Frontal cortex (tissue), 4 donors: ENCODE data around the gene EME1. TPM values are rescaled to one million over a fixed set of nuclear protein-coding genes. Genes with fewer than 3 reads are reported as not detected.

Source experiments
- DNase-seq, 2 donors: peaks; one replicate each; pipeline ENCODE4 v3.0.0; 2012; ENCODE audit warnings: low spot score in 2 of 2
- FAIRE-seq: peaks from 2 replicates; lab custom pipeline; 2012; peaks lifted over from hg19 to GRCh38; lab: Jason Lieb, UNC
- total RNA-seq: library from RNA; depleted of rRNA; stranded (reverse); fragments of >200 nt; gene quantifications from one replicate; pipeline ENCODE4 v1.2.3, GENCODE V29; 2014
- donor health status: control.
- donor health status: control.
- donor health status: control.

EME1 gene
- total RNA-seq, 1 donor from 2014 or later = 1.2 TPM

GRCh38 chr17:50347117-50347893 lies 25.7 kb upstream of the EME1 start:
- FAIRE-seq (no peak), DNase-seq (no peak)

DNA sequence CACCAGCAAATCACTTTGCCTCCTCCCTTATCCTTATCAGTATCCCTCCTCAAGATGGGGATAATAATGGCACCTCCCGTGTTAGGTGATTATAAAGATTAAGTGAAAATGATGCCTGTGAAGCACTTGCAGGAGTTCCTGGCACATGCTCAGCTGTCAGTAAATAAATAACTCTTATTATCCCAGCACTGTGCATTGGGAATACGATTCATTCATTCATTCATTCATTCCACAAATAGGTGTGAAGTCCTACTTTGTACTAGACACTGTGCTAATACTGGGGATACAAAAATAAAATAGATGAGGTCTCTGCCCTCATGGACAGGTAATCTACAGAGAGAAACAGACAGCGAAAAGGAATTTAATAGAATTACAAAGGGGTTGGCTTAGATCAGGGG lies 25.1 kb upstream of the EME1 start:
- DNase-seq = no peak
- no peak for FAIRE-seq

- DNase-seq = no peak
- no peak for FAIRE-seq
Observed at GRCh38 chr17:50348522-50349242, 24.3 kb upstream of the EME1 start.

- FAIRE-seq (no peak), DNase-seq (no peak)
Observed at GRCh38 chr17:50349243-50349600, 23.8 kb upstream of the EME1 start.

GRCh38 chr17:50350733-50351132 lies 22.3 kb upstream of the EME1 start:
- FAIRE-seq = no peak
- DNase-seq = no peak

DNA sequence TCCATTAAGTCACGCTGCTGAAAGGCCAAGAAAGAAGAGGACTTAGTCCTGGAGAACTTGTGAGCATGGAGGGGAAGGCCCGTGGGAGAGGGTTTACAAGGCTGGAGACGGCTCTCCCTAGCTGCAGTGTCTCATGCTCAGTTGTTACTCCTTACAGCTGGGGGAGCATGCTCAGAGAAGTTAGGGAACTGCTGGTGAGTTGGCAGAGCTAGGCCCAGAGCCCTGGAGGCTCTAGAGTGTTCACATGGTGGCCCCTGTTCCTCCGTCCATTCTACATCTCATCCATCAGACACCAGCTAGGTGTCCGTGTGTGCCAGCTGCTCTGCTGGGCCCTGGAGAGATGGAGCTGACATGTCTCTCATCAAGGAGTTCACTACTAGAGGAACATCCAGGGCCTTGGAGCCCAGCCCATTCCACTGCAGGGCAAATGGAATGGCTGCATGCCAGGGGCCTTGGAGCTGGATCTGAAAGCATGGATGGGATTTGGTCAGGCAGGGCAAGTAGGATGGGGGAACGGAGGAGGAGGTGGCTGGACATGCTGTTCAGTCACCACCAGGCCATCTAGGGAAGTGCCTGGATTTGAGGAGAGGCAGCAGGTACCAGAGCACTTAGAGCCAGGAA lies 20.8 kb upstream of the EME1 start:
- DNase-seq = no peak
- no peak for FAIRE-seq

DNA sequence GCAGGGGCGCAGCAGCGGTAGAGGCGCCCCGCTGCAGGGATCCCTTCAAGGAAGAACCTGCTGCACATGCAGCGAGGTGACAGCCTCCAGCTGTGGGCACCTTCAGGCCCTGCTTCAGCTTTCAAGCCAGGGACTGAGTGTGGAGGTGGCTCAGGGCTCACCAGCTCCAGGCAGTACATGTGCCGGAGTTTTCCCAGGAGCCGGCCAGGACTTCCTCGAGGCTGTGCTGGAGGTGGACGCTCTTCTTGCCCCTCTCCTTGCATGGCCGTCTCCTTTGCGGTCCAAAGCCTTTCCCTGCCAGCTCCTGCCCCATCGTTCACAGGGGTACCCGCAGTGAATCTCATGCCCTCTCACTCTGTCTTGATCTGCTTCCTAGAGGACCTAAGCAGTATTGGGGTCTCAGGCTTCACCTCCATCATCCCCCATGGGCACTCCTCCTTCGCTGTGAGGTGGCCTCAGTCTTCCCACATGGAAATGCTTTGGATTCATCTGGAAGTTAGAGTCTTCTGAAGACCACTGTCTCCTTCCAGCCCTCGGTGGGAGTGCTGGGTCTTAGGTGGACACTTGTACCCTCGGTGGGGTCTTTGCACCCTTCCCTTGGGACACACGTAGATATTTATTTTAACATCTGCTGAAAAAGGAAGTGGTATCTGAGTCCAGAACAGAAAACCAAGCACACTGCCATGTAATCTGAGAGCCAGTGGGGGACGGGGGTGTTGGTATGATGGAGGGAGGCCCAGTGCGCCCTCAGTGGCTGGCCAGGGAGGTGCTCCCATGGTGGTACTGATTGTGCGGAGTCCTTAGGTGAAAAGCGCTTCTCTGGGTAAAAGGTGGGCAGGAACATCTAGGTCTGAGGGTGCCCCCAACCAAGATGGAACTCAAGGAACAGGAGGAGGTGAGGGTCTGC lies 20.1 kb upstream of the EME1 start:
- DNase-seq (no peak), FAIRE-seq (no peak)

DNA sequence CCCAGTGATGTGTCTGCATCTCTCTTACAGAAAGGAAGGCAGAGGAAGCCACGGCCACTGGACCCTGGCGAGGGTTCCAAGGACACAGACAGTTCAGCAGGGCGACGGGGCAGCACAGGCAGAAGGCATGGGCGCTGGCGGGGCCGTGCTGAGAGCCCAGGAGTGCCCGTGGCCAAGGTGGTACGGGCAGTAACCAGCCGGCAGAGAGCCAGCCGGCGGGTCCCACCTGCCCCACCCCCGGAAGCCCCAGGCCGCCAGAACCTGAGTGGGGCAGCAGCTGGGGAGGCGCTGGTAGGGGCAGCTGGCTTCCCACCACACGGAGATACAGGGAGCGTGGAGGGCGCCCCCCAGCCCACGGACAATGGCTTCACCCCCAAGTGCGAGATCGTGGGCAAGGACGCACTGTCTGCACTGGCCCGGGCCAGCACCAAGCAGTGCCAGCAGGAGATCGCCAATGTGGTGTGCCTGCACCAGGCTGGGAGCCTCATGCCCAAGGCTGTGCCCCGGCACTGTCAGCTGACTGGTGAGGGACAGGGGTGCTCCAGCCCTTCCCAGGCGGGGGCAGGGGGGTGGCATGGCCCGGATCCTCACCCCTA lies 19.3 kb upstream of the EME1 start:
- DNase-seq (no peak), FAIRE-seq (no peak)

GRCh38 chr17:50354198-50354597 lies 18.8 kb upstream of the EME1 start:
- FAIRE-seq (no peak), DNase-seq (no peak)

GRCh38 chr17:50354776-50355175 lies 18.3 kb upstream of the EME1 start:
- no peak for DNase-seq
- FAIRE-seq = no peak

- FAIRE-seq (no peak), DNase-seq (no peak)
Observed at GRCh38 chr17:50355336-50355700, 17.7 kb upstream of the EME1 start.

DNA sequence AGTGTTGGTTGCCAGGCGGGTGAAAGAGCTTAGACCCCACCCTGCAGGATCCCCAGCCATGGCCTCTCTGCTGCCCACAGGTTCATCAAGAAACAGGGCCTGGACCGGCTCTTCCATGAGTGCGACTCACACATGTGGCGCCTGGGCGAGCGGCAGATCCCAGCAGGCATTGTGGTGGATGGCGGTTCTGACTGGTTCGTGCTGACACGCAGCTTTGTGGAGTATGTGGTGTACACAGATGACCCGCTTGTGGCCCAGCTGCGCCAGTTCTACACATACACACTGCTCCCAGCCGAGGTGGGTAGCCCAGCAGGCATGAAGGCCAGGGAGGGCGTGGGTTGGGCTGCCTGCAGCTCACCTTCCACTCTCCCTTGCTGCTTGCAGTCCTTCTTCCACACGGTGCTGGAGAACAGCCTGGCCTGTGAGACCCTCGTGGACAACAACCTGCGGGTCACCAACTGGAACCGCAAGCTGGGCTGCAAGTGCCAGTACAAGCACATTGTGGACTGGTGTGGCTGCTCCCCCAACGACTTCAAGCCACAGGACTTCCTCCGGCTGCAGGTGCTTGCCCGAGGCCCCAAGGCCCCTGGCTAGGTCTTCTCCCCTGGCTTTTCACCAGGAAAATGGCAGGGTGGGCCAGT lies 17.2 kb upstream of the EME1 start:
- FAIRE-seq = no peak
- no peak for DNase-seq

DNA sequence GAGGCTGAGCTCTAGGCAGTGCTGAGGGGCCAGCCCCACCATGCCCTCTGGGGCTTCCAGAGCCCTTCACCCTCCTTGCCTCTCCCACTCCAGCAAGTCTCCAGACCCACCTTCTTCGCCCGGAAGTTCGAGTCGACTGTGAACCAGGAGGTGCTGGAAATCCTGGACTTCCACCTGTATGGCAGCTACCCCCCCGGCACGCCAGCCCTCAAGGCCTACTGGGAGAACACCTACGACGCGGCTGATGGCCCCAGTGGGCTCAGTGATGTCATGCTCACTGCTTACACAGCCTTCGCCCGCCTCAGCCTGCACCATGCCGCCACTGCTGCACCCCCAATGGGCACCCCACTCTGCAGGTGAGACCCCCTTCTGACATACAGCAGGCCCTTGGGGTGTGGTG lies 16.6 kb upstream of the EME1 start:
- DNase-seq = no peak

DNA sequence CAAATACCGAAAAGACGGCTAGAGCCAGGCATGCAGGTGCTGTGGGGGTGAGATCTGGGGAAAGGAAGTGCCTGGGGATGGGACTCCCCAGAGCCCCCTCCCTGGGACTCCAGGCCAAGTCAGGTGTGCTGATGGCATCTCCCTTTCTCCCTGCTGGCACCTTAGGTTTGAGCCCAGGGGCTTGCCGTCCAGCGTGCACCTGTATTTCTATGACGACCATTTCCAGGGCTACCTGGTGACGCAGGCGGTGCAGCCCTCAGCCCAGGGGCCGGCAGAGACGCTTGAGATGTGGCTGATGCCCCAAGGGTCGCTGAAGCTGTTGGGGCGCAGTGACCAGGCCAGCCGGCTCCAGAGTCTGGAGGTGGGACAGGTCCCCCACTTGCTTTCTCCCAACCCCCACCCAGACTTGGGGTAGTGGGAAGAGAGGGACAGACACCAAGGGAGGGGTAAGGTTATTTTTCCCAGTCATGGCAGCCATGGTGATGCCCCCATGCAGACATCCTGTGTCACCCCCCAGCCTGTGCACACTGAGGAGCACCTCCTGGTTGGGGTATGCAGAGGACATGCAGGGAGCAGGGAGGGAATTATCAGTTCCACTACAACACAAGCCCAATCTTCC lies 16.0 kb upstream of the EME1 start:
- DNase-seq (no peak), FAIRE-seq (no peak)

More for the DNA sequence above, 16.6 kb upstream of the EME1 start:
- no peak for FAIRE-seq

DNA sequence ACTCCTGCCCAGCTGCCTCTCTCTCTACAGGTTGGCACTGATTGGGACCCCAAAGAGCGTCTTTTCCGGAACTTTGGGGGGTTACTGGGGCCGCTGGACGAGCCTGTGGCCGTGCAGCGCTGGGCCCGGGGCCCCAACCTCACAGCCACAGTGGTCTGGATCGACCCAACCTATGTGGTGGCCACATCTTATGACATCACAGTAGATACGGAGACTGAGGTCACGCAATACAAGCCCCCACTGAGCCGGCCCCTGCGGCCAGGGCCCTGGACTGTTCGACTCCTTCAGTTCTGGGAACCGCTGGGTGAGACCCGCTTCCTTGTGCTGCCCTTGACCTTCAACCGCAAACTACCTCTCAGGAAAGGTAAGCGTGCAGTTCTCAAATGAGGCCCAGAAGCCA lies 14.9 kb upstream of the EME1 start:
- no peak for FAIRE-seq

GRCh38 chr17:50359005-50359699 lies 13.9 kb upstream of the EME1 start:
- FAIRE-seq = no peak

More for the DNA sequence above, 14.9 kb upstream of the EME1 start:
- DNase-seq = no peak

GRCh38 chr17:50359998-50360461 lies 13.0 kb upstream of the EME1 start:
- DNase-seq = no peak
- FAIRE-seq = no peak

More at GRCh38 chr17:50359005-50359699, 13.9 kb upstream of the EME1 start:
- no peak for DNase-seq

GRCh38 chr17:50360486-50361115 lies 12.4 kb upstream of the EME1 start:
- no peak for FAIRE-seq

More at GRCh38 chr17:50360486-50361115, 12.4 kb upstream of the EME1 start:
- no peak for DNase-seq
